HG03159 (cell line): ENCODE data around the gene AFF4.

Source experiments
- ATAC-seq: cut with Tn5 transposase; IDR thresholded peaks from one replicate; pipeline ENCODE4 v1.9.1; 2021; ENCODE audit warnings: mild to moderate bottlenecking, moderate library complexity; ENCODE audit not compliant: unreplicated experiment

Gene AFF4

GRCh38 chr5:132827943-132828673 is 135.3 kb downstream of the AFF4 start:
- no peak for ATAC-seq

GRCh38 chr5:132826424-132827082 is 136.9 kb downstream of the AFF4 start:
- no peak for ATAC-seq

GRCh38 chr5:132825834-132826391 is 137.5 kb downstream of the AFF4 start:
- no peak for ATAC-seq
